ENCODE data around the gene GRIA1.

- TF ChIP-seq POLR2A (IDR thresholded peaks at IDR 0.05; ENCODE audit: low read length), result no peak
- no peak for TF ChIP-seq GATA1 (IDR thresholded peaks at IDR 0.05; ENCODE audit: low read depth, low read length)
These were observed 54.2 kb downstream of the GRIA1 start for GRCh38 chr5:153544706-153545105.

All from erythroblast (primary cell).